GM18868 (cell line): Measurements from ENCODE around the gene CCDC85A.

ENCODE experiments used
- ATAC-seq: cut with Tn5 transposase; IDR thresholded peaks from one replicate; pipeline ENCODE4 v1.9.1; 2021; ENCODE audit warnings: mild to moderate bottlenecking, moderate library complexity; ENCODE audit not compliant: unreplicated experiment

CCDC85A gene

GRCh38 chr2:56348392-56349210 is 164.8 kb downstream of the CCDC85A start:
- ATAC-seq: peak; percentile 59

- ATAC-seq: no peak
Measured at GRCh38 chr2:56357655-56358295, 174.0 kb downstream of the CCDC85A start.

GRCh38 chr2:56361844-56362243 is 178.1 kb downstream of the CCDC85A start:
- no peak for ATAC-seq

GRCh38 chr2:56364902-56365301 is 181.1 kb downstream of the CCDC85A start:
- ATAC-seq: no peak

- no peak for ATAC-seq
Measured at GRCh38 chr2:56369316-56369715, 185.5 kb downstream of the CCDC85A start.

GRCh38 chr2:56372071-56372656 is 188.4 kb downstream of the CCDC85A start:
- no peak for ATAC-seq

- ATAC-seq: no peak
Measured at GRCh38 chr2:56375251-56375650, 191.5 kb downstream of the CCDC85A start.

GRCh38 chr2:56376699-56377665 is 193.2 kb downstream of the CCDC85A start:
- no peak for ATAC-seq

- ATAC-seq: no peak
Measured at GRCh38 chr2:56379066-56379465, 195.3 kb downstream of the CCDC85A start.

- no peak for ATAC-seq
Measured at GRCh38 chr2:56380861-56381260, 197.1 kb downstream of the CCDC85A start.

GRCh38 chr2:56382466-56382865 is 198.7 kb downstream of the CCDC85A start:
- ATAC-seq: no peak

- ATAC-seq: no peak
Measured at GRCh38 chr2:56386657-56387056, 202.9 kb downstream of the CCDC85A start.

- ATAC-seq: no peak
Measured at GRCh38 chr2:56390644-56391043, 206.9 kb downstream of the CCDC85A start.

GRCh38 chr2:56410140-56410539 is 226.3 kb downstream of the CCDC85A start:
- no peak for ATAC-seq

- ATAC-seq: peak; percentile 74
Measured at GRCh38 chr2:56416500-56417176, 232.8 kb downstream of the CCDC85A start.
